Retina (tissue), 1 donor: ENCODE measurements around the gene PSMA5.

Experiments
- DNase-seq: peaks from one replicate; pipeline ENCODE4 v3.0.0-alpha.2; 2016

The PSMA5 gene

GRCh38 chr1:109361649-109362048 lies 64.6 kb downstream of the PSMA5 start:
- DNase-seq = no peak

DNA sequence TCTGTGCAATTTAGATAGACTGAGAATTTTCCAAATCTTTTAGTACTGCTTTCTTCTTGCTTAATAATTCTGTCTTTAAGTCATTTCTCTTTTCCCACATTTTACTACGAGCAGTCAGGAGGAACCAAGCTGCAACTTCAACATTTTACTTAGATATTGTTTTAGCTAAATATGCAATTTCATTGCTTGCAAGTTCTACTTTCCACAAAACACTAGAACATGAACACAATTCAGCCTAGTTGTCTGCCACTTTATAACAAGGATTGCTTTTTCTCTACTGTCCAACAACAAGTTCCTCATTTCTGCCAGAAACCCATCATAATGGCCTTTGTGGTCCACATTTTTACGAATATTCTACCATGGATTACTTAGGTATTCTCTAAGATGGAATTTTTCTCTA lies 65.2 kb downstream of the PSMA5 start:
- no peak for DNase-seq

DNA sequence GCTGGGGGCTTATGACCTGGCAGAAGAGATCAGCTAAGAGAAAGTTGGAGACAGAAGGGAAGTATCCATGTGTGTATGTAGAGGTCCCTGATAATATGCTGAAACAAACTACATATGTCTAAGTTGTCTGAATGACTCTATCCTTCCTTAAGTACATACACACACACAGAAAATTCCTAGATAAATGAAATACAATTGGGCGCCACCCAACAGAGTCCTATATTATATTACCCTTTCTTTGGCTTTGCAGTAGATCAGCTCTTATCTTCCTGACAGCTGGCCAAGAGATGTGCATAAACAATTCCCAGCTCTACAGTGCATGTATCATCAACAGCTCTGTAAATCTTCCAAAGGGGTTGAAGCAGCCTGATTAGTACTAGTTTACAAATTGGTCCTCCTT lies 68.6 kb downstream of the PSMA5 start:
- DNase-seq = no peak

- no peak for DNase-seq
These were observed 69.3 kb downstream of the PSMA5 start for GRCh38 chr1:109356915-109357314.

DNA sequence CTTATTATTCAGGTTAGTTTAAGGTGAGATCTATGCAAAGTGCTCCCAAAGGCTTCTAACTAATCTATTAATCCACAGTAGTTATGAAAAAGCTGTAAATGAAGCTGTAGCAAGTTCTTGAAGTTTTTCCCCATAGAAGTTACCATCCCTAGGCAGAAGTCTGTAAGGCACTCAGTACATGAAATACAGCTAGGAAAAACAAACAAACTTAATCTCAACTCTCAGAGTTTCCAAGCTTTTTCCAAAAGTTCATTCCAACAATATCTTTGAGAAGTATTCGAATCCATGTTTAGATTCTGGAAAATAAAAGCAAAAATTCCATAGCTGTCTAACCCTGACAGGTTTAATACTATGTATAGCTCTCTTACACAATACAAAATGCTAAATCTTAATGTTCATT lies 69.7 kb downstream of the PSMA5 start:
- DNase-seq = no peak

GRCh38 chr1:109354929-109355328 lies 71.3 kb downstream of the PSMA5 start:
- DNase-seq = no peak

DNA sequence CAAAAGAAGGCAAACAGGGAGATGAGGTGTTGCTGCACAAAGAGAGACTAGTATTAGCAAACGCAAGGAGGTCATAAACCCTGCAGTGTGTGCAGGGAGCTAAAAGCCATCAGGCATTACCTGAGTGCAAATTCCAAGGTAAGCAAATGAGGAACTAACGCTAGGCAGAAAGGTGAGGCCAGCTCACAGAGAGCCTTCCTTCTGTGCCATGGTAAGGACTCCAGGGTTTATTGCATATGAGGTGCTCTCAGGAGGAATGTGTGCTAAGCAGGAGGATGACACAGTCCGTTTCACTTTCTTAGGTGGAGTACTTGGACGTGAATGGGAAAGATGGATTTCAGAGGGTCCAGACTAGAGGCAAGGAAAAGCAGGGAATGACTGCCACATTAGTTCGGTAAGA lies 74.8 kb downstream of the PSMA5 start:
- DNase-seq = no peak

DNA sequence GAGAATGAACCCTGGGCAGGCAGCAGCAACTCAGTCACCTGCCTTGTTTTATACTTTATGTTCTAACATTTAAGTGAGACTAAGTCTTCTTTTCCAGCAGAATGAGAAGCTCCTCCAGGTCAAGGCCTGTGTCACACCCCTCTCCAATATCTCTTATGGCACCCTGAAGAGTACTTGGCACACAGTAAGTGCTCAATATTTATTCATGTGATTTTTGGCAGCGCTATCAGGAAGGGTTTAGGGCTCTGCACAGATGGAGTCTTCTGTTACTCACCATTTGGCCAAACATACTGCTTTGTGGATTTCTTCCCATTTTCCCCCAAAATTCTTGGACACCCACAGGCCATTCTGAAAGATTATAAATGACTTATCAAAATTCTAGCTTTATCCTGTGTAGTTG lies 75.6 kb downstream of the PSMA5 start:
- no peak for DNase-seq

- no peak for DNase-seq
These were observed 76.1 kb downstream of the PSMA5 start for GRCh38 chr1:109350182-109350581.
